ENCODE measurements around the gene CDK13. TPM values are rescaled to one million over a fixed set of nuclear protein-coding genes. Genes with fewer than 3 reads are reported as not detected.

Gene CDK13
- total and polyA plus RNA-seq, 3 experiments from 2014 or later: 43.2 to 45.8 (median 43.9) TPM

- Mint-ChIP-seq H3K4me1 (no peaks in the 10 kb centered on the region), H3K36me3 (no peaks in the 10 kb centered on the region), H3K4me3 (no peak overlapping the region), H3K27me3 (peaks cover 0 to 8% of the 10 kb centered on the region in 2 donors), H3K9me3 (no peaks in the 10 kb centered on the region), H3K27ac (no peak overlapping the region)
- Histone ChIP-seq H3K27me3 (ENCODE audit: insufficient read depth, low read length, poor library complexity, severe bottlenecking) (no peaks in the 10 kb centered on the region), H3K36me3 (ENCODE audit: insufficient read depth, low read length) (no peaks in the 10 kb centered on the region), H3K9me3 (ENCODE audit: low read length) (no peaks in the 10 kb centered on the region), H3K4me3 (ENCODE audit: low read length) (no peak overlapping the region), H3K27ac (ENCODE audit: low read depth, low read length) (no peak overlapping the region), H3K4me1 (ENCODE audit: insufficient read depth, low read length) (no peaks in the 10 kb centered on the region)
- ChIA-PET CTCF (no interaction called here), POLR2A (no interaction called here)
- DNase-seq: no peak
Measured at GRCh38 chr7:39934132-39934531, 15.9 kb upstream of the CDK13 start.

- no peaks in the 10 kb centered on the region for H3K36me3 Mint-ChIP-seq
- H3K9me3 Mint-ChIP-seq: no peaks in the 10 kb centered on the region
- Histone ChIP-seq H3K4me3 (ENCODE audit: low read length) (no peak overlapping the region), H3K9me3 (ENCODE audit: low read length) (no peaks in the 10 kb centered on the region), H3K27me3 (ENCODE audit: insufficient read depth, low read length, poor library complexity, severe bottlenecking) (no peaks in the 10 kb centered on the region), H3K36me3 (ENCODE audit: insufficient read depth, low read length) (no peaks in the 10 kb centered on the region), H3K27ac (ENCODE audit: low read depth, low read length) (no peak overlapping the region), H3K4me1 (ENCODE audit: insufficient read depth, low read length) (no peaks in the 10 kb centered on the region)
- H3K27ac Mint-ChIP-seq: no peak overlapping the region
- H3K4me1 Mint-ChIP-seq: no peaks in the 10 kb centered on the region
- POLR2A ChIA-PET: no interaction called here
- no peak for DNase-seq
- CTCF ChIA-PET: interaction anchor here (1.0 kb wide), 1 partner anchor 41 kb away, joined by 3 read pairs; no protein-coding TSS in a partner anchor
- H3K4me3 Mint-ChIP-seq: no peak overlapping the region
- peaks cover 0 to 4% of the 10 kb centered on the region in 2 donors for H3K27me3 Mint-ChIP-seq
Measured at GRCh38 chr7:39936761-39937160, 13.3 kb upstream of the CDK13 start.

- H3K9me3 ChIP-seq (ENCODE audit: low read length): no peaks in the 10 kb centered on the region
- Mint-ChIP-seq H3K4me3 (no peak overlapping the region), H3K27me3 (peaks cover 0 to 4% of the 10 kb centered on the region in 2 donors), H3K4me1 (no peaks in the 10 kb centered on the region), H3K36me3 (no peaks in the 10 kb centered on the region), H3K27ac (no peak overlapping the region), H3K9me3 (no peaks in the 10 kb centered on the region)
- ChIA-PET POLR2A (no interaction called here), CTCF (interaction anchor here (1.0 kb wide), 1 partner anchor 41 kb away, joined by 3 read pairs; no protein-coding TSS in a partner anchor)
- no peaks in the 10 kb centered on the region for H3K4me1 ChIP-seq (ENCODE audit: insufficient read depth, low read length)
- no peak overlapping the region for H3K4me3 ChIP-seq (ENCODE audit: low read length)
- H3K27ac ChIP-seq (ENCODE audit: low read depth, low read length): no peak overlapping the region
- no peaks in the 10 kb centered on the region for H3K36me3 ChIP-seq (ENCODE audit: insufficient read depth, low read length)
- no peaks in the 10 kb centered on the region for H3K27me3 ChIP-seq (ENCODE audit: insufficient read depth, low read length, poor library complexity, severe bottlenecking)
- DNase-seq: no peak
Measured at GRCh38 chr7:39937366-39938153, 12.5 kb upstream of the CDK13 start.

DNA sequence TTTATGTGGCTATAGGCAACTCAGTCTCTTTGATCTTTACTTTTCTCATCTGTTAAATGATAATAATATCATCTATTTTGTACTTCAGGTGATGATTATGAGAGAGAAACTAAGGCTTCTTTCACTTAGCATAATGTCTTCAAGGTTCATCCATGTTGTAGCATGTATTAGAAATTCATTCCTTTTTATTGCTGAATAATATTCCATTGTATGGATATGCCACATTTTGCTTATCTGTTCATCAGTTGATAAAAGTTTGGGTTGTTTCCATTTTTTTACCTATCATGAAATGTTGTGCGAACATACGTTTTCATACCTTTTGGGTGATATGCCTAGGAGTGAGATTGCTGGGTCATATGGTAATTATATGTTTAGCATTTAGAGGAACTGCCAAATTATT, 7.2 kb upstream of the CDK13 start:
- Mint-ChIP-seq H3K27me3 (no peaks in the 10 kb centered on the region), H3K9me3 (no peaks in the 10 kb centered on the region), H3K27ac (no peak overlapping the region), H3K4me3 (no peak overlapping the region), H3K36me3 (no peaks in the 10 kb centered on the region), H3K4me1 (peaks cover 3 to 9% (median 6%) of the 10 kb centered on the region in 3 donors)
- no peaks in the 10 kb centered on the region for H3K36me3 ChIP-seq (ENCODE audit: insufficient read depth, low read length)
- DNase-seq: no peak
- ChIA-PET POLR2A (no interaction called here), CTCF (interaction anchor here (2.0 kb wide), 1 partner anchor 47 kb away, joined by 4 read pairs; no protein-coding TSS in a partner anchor)
- H3K27me3 ChIP-seq (ENCODE audit: insufficient read depth, low read length, poor library complexity, severe bottlenecking): no peaks in the 10 kb centered on the region
- H3K27ac ChIP-seq (ENCODE audit: low read depth, low read length): no peak overlapping the region
- peaks cover 7% of the 10 kb centered on the region for H3K4me1 ChIP-seq (ENCODE audit: insufficient read depth, low read length)
- no peaks in the 10 kb centered on the region for H3K9me3 ChIP-seq (ENCODE audit: low read length)
- H3K4me3 ChIP-seq (ENCODE audit: low read length): no peak overlapping the region

DNA sequence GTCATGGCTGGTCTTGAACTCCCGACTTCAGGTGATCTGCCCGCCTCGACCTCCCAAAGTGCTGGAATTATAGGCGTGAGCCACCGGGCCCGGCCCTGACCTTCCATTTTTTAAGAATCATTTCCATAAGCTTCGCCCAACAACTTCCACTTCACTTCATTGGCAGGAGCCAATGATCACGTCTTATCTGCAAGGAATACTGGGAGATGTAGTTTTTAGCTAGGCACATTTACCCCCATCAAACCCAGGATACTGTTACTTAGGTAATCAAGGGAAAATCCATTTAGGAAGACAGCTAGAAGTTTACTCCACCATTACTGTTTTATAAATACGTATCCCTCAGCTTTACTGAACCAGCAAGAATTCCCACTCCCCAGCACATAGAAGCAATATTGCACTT, 3.4 kb upstream of the CDK13 start:
- Mint-ChIP-seq H3K4me3 (no peak overlapping the region), H3K9me3 (peaks cover 0 to 1% (median 0%) of the 10 kb centered on the region in 5 donors), H3K36me3 (peaks cover 0 to 14% (median 0%) of the 10 kb centered on the region in 3 donors), H3K27ac (peak overlapping the region in 6 of 8 donors; percentile 19 to 82 (median 50)), H3K27me3 (peaks cover 0 to 6% of the 10 kb centered on the region in 2 donors), H3K4me1 (peaks cover 17 to 26% (median 23%) of the 10 kb centered on the region in 3 donors)
- H3K27me3 ChIP-seq (ENCODE audit: insufficient read depth, low read length, poor library complexity, severe bottlenecking): no peaks in the 10 kb centered on the region
- POLR2A ChIA-PET: no interaction called here
- CTCF ChIA-PET: interaction anchor here (2.9 kb wide), 1 partner anchor 48 kb away, joined by 10 read pairs; no protein-coding TSS in a partner anchor
- H3K9me3 ChIP-seq (ENCODE audit: low read length): no peaks in the 10 kb centered on the region
- peaks cover 15% of the 10 kb centered on the region for H3K4me1 ChIP-seq (ENCODE audit: insufficient read depth, low read length)
- DNase-seq: no peak
- H3K4me3 ChIP-seq (ENCODE audit: low read length): no peak overlapping the region
- no peak overlapping the region for H3K27ac ChIP-seq (ENCODE audit: low read depth, low read length)
- no peaks in the 10 kb centered on the region for H3K36me3 ChIP-seq (ENCODE audit: insufficient read depth, low read length)

DNA sequence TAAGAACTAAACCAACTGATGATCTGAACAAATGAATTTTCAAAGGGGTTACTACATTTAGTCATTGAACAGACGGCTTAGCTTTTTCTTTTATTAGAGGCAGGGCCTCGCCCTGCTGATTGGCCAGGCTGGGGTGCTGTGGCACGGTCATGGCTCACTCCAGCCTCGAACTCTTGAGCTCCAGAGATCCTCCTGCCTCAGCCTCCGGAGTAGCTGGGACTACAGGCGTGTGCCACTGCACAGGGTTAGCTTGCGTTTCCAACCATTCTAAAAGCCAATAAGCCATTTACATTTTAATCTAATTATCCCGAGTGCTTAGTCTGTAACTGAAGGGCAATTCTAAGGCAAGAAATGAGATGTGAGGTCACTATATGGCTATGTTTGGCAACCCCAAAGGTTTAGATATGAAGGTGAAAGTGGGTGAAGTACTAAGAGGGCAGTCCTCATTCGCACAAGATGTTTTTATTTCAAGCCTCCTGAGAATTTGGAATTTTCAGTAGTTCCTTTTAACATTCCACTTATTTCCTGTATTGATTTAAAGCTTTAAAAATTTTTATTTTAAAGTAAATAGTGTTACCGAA, 1.6 kb upstream of the CDK13 start:
- Mint-ChIP-seq H3K27ac (peak overlapping the region; percentile 97 to 100 (median 100)), H3K4me3 (peak overlapping the region; percentile 88 to 99 (median 98)), H3K4me1 (peaks cover 31 to 42% (median 39%) of the 10 kb centered on the region in 3 donors), H3K36me3 (peaks cover 0 to 22% (median 0%) of the 10 kb centered on the region in 3 donors), H3K27me3 (peaks cover 0 to 6% of the 10 kb centered on the region in 2 donors), H3K9me3 (peaks cover 0 to 1% (median 0%) of the 10 kb centered on the region in 5 donors)
- Histone ChIP-seq H3K4me1 (ENCODE audit: insufficient read depth, low read length) (peaks cover 15% of the 10 kb centered on the region), H3K9me3 (ENCODE audit: low read length) (no peaks in the 10 kb centered on the region), H3K27ac (ENCODE audit: low read depth, low read length) (peak overlapping the region; percentile 93), H3K36me3 (ENCODE audit: insufficient read depth, low read length) (no peaks in the 10 kb centered on the region), H3K4me3 (ENCODE audit: low read length) (peak overlapping the region; percentile 79), H3K27me3 (ENCODE audit: insufficient read depth, low read length, poor library complexity, severe bottlenecking) (no peaks in the 10 kb centered on the region)
- no peak for DNase-seq
- CTCF ChIA-PET: interaction anchor here (1.5 to 5.8 kb wide), 5 partner anchors 50 to 186 kb away, joined by 4 to 25 read pairs (median 5); partner anchors contain the start of genes MPLKIP and SUGCT
- POLR2A ChIA-PET: interaction anchor here (0.6 to 2.5 kb wide), 5 partner anchors 9 to 213 kb away, joined by 4 to 14 read pairs (median 5); partner anchors contain the start of genes MPLKIP and SUGCT

- Histone ChIP-seq H3K9me3 (ENCODE audit: low read length) (no peaks in the 10 kb centered on the region), H3K4me3 (ENCODE audit: low read length) (peak overlapping the region; percentile 85), H3K36me3 (ENCODE audit: insufficient read depth, low read length) (no peaks in the 10 kb centered on the region), H3K27ac (ENCODE audit: low read depth, low read length) (peak overlapping the region; percentile 93), H3K27me3 (ENCODE audit: insufficient read depth, low read length, poor library complexity, severe bottlenecking) (no peaks in the 10 kb centered on the region), H3K4me1 (ENCODE audit: insufficient read depth, low read length) (peaks cover 23% of the 10 kb centered on the region)
- Mint-ChIP-seq H3K4me3 (peak overlapping the region; percentile 88 to 99 (median 98)), H3K27me3 (peaks cover 0 to 6% of the 10 kb centered on the region in 2 donors), H3K36me3 (peaks cover 0 to 22% (median 0%) of the 10 kb centered on the region in 3 donors), H3K9me3 (peaks cover 0 to 1% (median 0%) of the 10 kb centered on the region in 5 donors), H3K4me1 (peaks cover 37 to 50% (median 47%) of the 10 kb centered on the region in 3 donors), H3K27ac (peak overlapping the region; percentile 97 to 100 (median 100))
- ChIA-PET POLR2A (interaction anchor here (1.0 to 2.5 kb wide), 7 partner anchors 9 to 326 kb away, joined by 3 to 14 read pairs (median 5); partner anchors contain the start of genes MPLKIP, RALA and SUGCT), CTCF (interaction anchor here (1.3 to 5.8 kb wide), 6 partner anchors 51 to 185 kb away, joined by 3 to 25 read pairs (median 8); partner anchors contain the start of genes MPLKIP and SUGCT)
- DNase-seq: peak; percentile 94 to 99 (median 99)
Measured at GRCh38 chr7:39948956-39949928, 814 bp upstream of the CDK13 start.

Measured in CD8-positive, alpha-beta memory T cell (primary cell).